CD8-positive, alpha-beta memory T cell (primary cell): ENCODE results near the gene RADX. TPM values are rescaled to one million over a fixed set of nuclear protein-coding genes. Genes with fewer than 3 reads are reported as not detected.
A peak's percentile ranks its signal among the peaks of the same experiment; 100 is the strongest.

Experiments
- CTCF ChIA-PET: fragments of 350-600 bp; sonication (Branson Sonifier 250); formaldehyde crosslinking; loops from one replicate; lab custom pipeline; 2021; ENCODE audit warnings: antibody characterized with exemption; lab: Charles Lee
- POLR2A ChIA-PET: fragments of 350-600 bp; sonication (Branson Sonifier 250); formaldehyde crosslinking; loops from one replicate; lab custom pipeline; 2021; ENCODE audit warnings: antibody characterized with exemption; lab: Charles Lee
- DNase-seq, 5 donors: peaks; one replicate each; pipeline versions ENCODE4 v3.0.0 to v3.0.0-alpha.2; 2020 to 2022; ENCODE audit warnings: mixed read lengths in 1 of 5
- H3K27ac ChIP-seq: one replicate; pipeline ENCODE4 v1.7.0; 2013; ENCODE audit warnings: low read depth, mild to moderate bottlenecking, low read length, moderate library complexity
- H3K27me3 ChIP-seq: 2 replicates; pipeline ENCODE4 v1.7.0; 2013; ENCODE audit warnings: low read length, mild to moderate bottlenecking; ENCODE audit not compliant: insufficient read depth, poor library complexity, severe bottlenecking
- H3K36me3 ChIP-seq: 2 replicates; pipeline ENCODE4 v1.7.0; 2013; ENCODE audit warnings: mild to moderate bottlenecking, low read length, moderate library complexity; ENCODE audit not compliant: insufficient read depth
- H3K4me1 ChIP-seq: 2 replicates; pipeline ENCODE4 v1.7.0; 2013; ENCODE audit warnings: mild to moderate bottlenecking, low read length, moderate library complexity; ENCODE audit not compliant: insufficient read depth
- H3K4me3 ChIP-seq: 2 replicates; pipeline ENCODE4 v1.7.0; 2013; ENCODE audit warnings: mild to moderate bottlenecking, low read length
- H3K9me3 ChIP-seq: 2 replicates; pipeline ENCODE4 v1.7.0; 2013; ENCODE audit warnings: mild to moderate bottlenecking, low read length
- H3K27ac Mint-ChIP-seq, 8 donors: one replicate each; pipeline ENCODE4 v1.8.0; 2020 to 2021; ENCODE audit warnings: mixed read lengths in 8 of 8, mild to moderate bottlenecking in 6 of 8, inconsistent platforms in 3 of 8, moderate library complexity in 3 of 8
- H3K27me3 Mint-ChIP-seq, 2 donors: one replicate each; pipeline ENCODE4 v1.8.0; 2020 to 2021; ENCODE audit warnings: mixed read lengths in 2 of 2, mild to moderate bottlenecking in 1 of 2, moderate library complexity in 1 of 2
- H3K36me3 Mint-ChIP-seq, 3 donors: one replicate each; pipeline ENCODE4 v1.8.0; 2020 to 2021; ENCODE audit warnings: mixed read lengths in 3 of 3, inconsistent platforms in 1 of 3, mild to moderate bottlenecking in 1 of 3
- H3K4me1 Mint-ChIP-seq, 3 donors: one replicate each; pipeline ENCODE4 v1.8.0; 2020 to 2021; ENCODE audit warnings: mixed read lengths in 3 of 3, inconsistent platforms in 1 of 3, mild to moderate bottlenecking in 1 of 3
- H3K4me3 Mint-ChIP-seq, 7 donors: one replicate each; pipeline ENCODE4 v1.8.0; 2020 to 2021; ENCODE audit warnings: mixed read lengths in 7 of 7, mild to moderate bottlenecking in 6 of 7, moderate library complexity in 4 of 7, inconsistent platforms in 2 of 7
- H3K9me3 Mint-ChIP-seq, 5 donors: one replicate each; pipeline ENCODE4 v1.8.0; 2020 to 2022; ENCODE audit warnings: mixed read lengths in 5 of 5, mild to moderate bottlenecking in 3 of 5, moderate library complexity in 2 of 5, inconsistent platforms in 1 of 5
- polyA plus RNA-seq: library from polyadenylated mRNA; unstranded; fragments of 300-500 nt; fragmentation: Illumina TruSeq; gene quantifications from one replicate; pipeline ENCODE4 v1.2.3, GENCODE V29; 2021
- total RNA-seq, 2 experiments: library from RNA; stranded (reverse); gene quantifications; one replicate each; pipeline ENCODE4 v1.2.3, GENCODE V29; 2021

The RADX gene, protein sequence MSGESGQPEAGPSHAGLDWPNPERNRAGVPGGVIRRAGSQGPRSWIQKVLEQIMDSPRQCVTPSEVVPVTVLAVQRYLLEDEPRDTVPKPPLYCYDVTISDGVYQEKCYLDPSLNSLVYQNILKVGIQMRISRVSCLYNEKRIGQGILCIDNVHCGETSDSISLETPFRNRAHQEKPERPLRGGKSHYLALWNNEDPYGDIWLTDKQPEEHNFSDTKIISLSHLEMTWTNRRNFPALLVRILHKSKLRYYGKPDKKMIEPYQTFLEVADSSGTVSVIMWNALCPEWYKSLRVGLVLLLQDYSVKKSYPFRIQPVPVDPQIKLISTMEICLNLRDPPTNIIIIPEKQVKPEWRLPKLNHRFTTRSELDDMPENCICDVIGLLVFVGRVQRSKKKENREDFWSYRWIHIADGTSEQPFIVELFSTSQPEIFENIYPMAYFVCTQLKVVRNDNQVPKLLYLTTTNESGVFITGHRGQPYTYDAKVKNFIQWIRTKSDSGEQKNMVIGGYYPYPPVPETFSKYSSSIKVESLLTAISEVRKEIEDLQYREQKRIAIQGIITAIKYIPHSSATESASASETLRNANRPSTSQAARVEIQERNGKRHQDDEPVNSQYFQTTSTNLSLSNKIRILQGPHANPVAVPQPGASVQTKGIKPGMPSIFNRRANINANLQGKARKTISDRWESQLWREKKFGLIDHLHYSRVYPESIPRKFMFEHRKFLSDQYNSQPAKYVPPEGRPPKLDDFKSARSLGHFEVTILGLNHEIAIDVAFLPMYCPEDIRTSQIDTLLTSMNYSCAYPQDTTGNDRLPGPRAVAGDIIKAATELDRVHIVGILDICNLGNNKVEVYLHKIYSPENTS
- total RNA-seq (1 to 10 TPM; 6.7 to 6.8 TPM), polyA plus RNA-seq (2.4 TPM)

DNA sequence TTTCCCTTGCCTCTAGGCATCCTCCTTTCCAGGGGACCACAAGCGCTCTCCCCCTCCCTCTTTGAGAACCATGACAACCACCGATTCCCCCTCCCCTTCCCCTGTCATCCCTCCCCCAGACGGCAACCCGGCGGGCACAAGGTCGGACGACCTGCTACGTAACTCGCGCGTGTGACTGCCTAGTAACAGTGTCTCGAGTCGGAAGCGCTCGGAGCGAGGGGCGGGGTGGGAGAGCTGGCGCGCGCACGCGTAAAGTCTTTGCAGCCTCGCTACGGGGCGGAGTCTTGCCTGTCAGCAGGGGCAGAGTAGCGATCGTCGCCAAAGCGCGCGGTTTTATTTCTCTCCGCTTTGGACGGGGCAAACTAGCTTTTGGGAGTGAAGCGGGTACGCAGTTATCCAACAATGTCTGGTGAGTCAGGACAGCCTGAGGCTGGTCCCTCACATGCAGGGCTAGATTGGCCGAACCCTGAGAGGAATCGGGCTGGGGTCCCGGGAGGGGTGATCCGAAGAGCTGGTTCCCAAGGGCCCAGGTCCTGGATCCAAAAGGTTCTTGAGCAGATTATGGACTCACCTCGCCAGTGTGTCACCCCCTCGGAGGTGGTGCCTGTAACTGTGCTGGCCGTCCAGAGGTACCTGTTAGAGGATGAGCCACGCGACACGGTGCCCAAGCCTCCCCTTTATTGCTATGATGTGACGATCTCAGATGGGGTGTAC, at the start of gene RADX:
Gene RADX (plus strand): TSS at position 300 of the 714 bp plus-strand sequence. CDS start 103 bp downstream, at position 403.
- Histone ChIP-seq H3K4me3 (peak within 1 kb of the TSS; percentile 95), H3K27me3 (no peaks in the 10 kb centered on the region), H3K27ac (peak within 1 kb of the TSS; percentile 92), H3K9me3 (no peaks in the 10 kb centered on the region), H3K4me1 (no peaks in the 10 kb centered on the region), H3K36me3 (no peaks in the 10 kb centered on the region)
- CTCF ChIA-PET = interaction anchor here (1.1 to 2.4 kb wide), 2 partner anchors 126 to 131 kb away, joined by 3 to 9 read pairs; no protein-coding TSS in a partner anchor
- Mint-ChIP-seq H3K27me3 (peaks cover 0 to 10% of the 10 kb centered on the region in 2 donors), H3K27ac (peak within 1 kb of the TSS; percentile 89 to 98 (median 95)), H3K4me1 (peaks cover 19 to 43% (median 28%) of the 10 kb centered on the region in 3 donors), H3K4me3 (peak within 1 kb of the TSS; percentile 92 to 98 (median 93)), H3K36me3 (peaks cover 0 to 6% (median 0%) of the 10 kb centered on the region in 3 donors), H3K9me3 (no peaks in the 10 kb centered on the region)
- DNase-seq = peak; percentile 77 to 94 (median 83)
- POLR2A ChIA-PET = no interaction called here

DNA sequence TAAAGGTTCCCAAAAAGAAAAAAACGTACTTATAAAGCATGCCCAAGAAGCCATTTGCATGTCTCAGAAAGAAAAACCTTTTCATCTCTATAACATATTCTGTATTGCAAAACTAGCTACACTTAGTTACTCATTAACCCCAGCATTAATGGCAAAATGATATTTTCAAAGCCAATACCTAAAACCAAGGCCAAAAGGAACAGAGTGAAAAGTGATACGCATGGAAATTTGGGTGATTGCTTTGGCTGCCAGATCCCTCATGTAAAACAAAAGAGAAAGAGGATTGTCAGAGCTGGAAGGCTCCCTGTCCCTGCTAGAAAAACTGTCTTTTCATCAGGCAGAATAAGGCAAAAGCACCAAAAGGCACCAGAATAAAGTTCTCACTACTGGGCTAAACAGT, 46.8 kb upstream of the RADX start:
- POLR2A ChIA-PET = no interaction called here
- peaks cover 7 to 20% of the 10 kb centered on the region in 2 donors for H3K27me3 Mint-ChIP-seq
- H3K36me3 ChIP-seq = no peaks in the 10 kb centered on the region
- H3K4me1 Mint-ChIP-seq = no peaks in the 10 kb centered on the region
- no peak overlapping the region for H3K4me3 ChIP-seq
- DNase-seq = no peak
- peaks cover 0 to under 1% (median 0%) of the 10 kb centered on the region in 5 donors for H3K9me3 Mint-ChIP-seq
- no peaks in the 10 kb centered on the region for H3K27me3 ChIP-seq
- no peak overlapping the region for H3K27ac Mint-ChIP-seq
- CTCF ChIA-PET = no interaction called here
- H3K27ac ChIP-seq = no peak overlapping the region
- no peaks in the 10 kb centered on the region for H3K4me1 ChIP-seq
- H3K9me3 ChIP-seq = no peaks in the 10 kb centered on the region
- H3K4me3 Mint-ChIP-seq = no peak overlapping the region
- H3K36me3 Mint-ChIP-seq = peaks cover 0 to 2% (median 0%) of the 10 kb centered on the region in 3 donors

DNA sequence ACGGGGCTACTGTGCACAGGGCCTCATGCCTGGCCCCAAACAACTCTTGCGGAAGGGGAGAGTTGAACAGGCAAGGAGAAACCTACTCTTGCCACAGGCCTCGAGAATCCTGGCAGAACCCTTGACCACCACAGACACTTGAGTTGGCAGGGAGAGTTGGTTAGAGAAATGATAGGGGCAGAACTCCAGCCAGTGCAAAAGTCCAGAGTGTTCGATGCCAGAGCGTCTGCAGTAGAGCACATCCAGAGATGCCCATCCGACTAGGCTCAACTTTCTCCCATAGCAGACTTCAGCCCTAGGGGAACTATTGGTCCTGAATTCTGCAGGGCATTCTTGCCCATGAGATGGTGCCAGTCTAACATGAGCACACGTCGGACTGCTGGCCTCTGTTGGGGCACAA, 45.4 kb upstream of the RADX start:
- Histone ChIP-seq H3K27me3 (no peaks in the 10 kb centered on the region), H3K9me3 (no peaks in the 10 kb centered on the region), H3K27ac (no peak overlapping the region), H3K4me1 (no peaks in the 10 kb centered on the region), H3K4me3 (no peak overlapping the region), H3K36me3 (no peaks in the 10 kb centered on the region)
- Mint-ChIP-seq H3K36me3 (peaks cover 0 to 2% (median 0%) of the 10 kb centered on the region in 3 donors), H3K27me3 (peaks cover 7 to 20% of the 10 kb centered on the region in 2 donors), H3K4me3 (no peak overlapping the region), H3K4me1 (no peaks in the 10 kb centered on the region), H3K9me3 (peaks cover 0 to 2% (median 0%) of the 10 kb centered on the region in 5 donors), H3K27ac (no peak overlapping the region)
- POLR2A ChIA-PET = no interaction called here
- DNase-seq = no peak
- CTCF ChIA-PET = no interaction called here

DNA sequence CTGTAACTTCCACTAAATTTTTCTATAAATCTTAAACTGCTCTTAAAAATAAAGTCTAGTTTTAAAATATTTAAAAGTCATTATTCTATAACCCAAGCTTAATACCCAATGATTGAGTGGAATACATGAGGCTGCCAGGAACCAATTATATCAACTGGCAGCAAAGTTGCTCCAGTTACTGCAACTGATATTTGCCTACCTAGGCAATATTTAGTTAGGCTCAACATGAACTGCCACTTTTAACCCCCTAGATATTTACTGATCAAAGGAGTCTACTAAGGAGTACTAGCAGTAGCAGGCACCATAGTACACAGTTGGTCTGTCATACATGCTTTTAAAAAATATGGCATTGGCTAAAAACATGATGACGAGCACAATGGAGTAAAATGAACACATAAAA, 29.9 kb upstream of the RADX start:
- CTCF ChIA-PET = no interaction called here

DNA sequence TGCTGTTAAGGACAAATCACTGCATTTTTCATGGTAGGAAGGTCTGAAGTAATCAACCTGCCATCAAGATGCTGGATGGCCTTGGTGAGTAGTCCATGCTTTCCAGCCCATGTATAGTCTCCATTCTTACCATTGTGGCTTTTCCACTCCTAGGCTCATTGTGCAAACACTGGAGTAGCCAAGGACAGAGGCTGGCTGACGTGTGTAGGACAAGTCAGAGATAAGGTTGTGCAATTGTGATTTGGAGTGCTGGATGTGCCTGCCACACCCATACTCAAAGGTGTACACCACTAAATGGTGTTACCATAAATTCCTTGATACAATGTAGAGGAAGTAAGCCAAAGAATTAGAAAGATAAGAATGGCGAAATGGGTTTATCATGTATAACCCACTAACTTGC, 26.3 kb upstream of the RADX start:
- H3K27ac ChIP-seq = no peak overlapping the region
- no peaks in the 10 kb centered on the region for H3K36me3 ChIP-seq
- no peaks in the 10 kb centered on the region for H3K9me3 ChIP-seq
- Mint-ChIP-seq H3K36me3 (no peaks in the 10 kb centered on the region), H3K4me1 (no peaks in the 10 kb centered on the region), H3K9me3 (no peaks in the 10 kb centered on the region), H3K27me3 (peaks cover under 1 to 4% of the 10 kb centered on the region in 2 donors), H3K4me3 (no peak overlapping the region), H3K27ac (no peak overlapping the region)
- H3K4me3 ChIP-seq = no peak overlapping the region
- H3K4me1 ChIP-seq = no peaks in the 10 kb centered on the region
- H3K27me3 ChIP-seq = no peaks in the 10 kb centered on the region
- DNase-seq = no peak
- ChIA-PET POLR2A (no interaction called here), CTCF (no interaction called here)

More for the DNA sequence above, 29.9 kb upstream of the RADX start:
- no peaks in the 10 kb centered on the region for H3K4me1 Mint-ChIP-seq
- Histone ChIP-seq H3K36me3 (no peaks in the 10 kb centered on the region), H3K9me3 (no peaks in the 10 kb centered on the region), H3K27me3 (no peaks in the 10 kb centered on the region), H3K27ac (no peak overlapping the region), H3K4me3 (no peak overlapping the region), H3K4me1 (no peaks in the 10 kb centered on the region)
- H3K27me3 Mint-ChIP-seq = peaks cover 3 to 15% of the 10 kb centered on the region in 2 donors
- POLR2A ChIA-PET = no interaction called here
- no peak overlapping the region for H3K27ac Mint-ChIP-seq
- H3K36me3 Mint-ChIP-seq = no peaks in the 10 kb centered on the region
- no peak for DNase-seq
- no peak overlapping the region for H3K4me3 Mint-ChIP-seq
- H3K9me3 Mint-ChIP-seq = peaks cover 0 to 10% (median 0%) of the 10 kb centered on the region in 5 donors

DNA sequence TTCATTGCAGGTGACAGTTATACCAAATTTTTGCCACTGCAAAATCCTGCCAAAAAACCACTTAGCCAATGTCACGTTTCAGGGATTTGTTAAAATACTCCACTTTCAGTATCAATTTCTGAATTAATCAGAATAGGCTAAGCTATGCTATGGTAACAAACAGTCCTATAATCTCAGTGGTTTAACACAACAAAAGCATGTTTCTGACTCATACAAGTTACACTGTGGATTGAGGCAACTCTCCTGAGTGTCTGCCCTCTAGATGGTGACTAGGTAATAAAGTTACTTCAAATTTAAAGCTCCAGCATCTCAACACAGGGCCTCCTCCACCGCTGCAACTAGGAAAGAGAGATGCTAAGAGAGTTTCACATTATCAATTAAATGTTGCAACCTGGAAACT, 23.0 kb upstream of the RADX start:
- DNase-seq = no peak
- no peak overlapping the region for H3K27ac Mint-ChIP-seq
- peaks cover 0 to 5% of the 10 kb centered on the region in 2 donors for H3K27me3 Mint-ChIP-seq
- no peaks in the 10 kb centered on the region for H3K9me3 Mint-ChIP-seq
- H3K4me1 ChIP-seq = no peaks in the 10 kb centered on the region
- no peak overlapping the region for H3K4me3 Mint-ChIP-seq
- CTCF ChIA-PET = no interaction called here
- no peaks in the 10 kb centered on the region for H3K9me3 ChIP-seq
- H3K36me3 Mint-ChIP-seq = no peaks in the 10 kb centered on the region
- H3K27me3 ChIP-seq = no peaks in the 10 kb centered on the region
- H3K4me3 ChIP-seq = no peak overlapping the region
- POLR2A ChIA-PET = no interaction called here
- no peaks in the 10 kb centered on the region for H3K36me3 ChIP-seq
- H3K4me1 Mint-ChIP-seq = no peaks in the 10 kb centered on the region
- no peak overlapping the region for H3K27ac ChIP-seq

DNA sequence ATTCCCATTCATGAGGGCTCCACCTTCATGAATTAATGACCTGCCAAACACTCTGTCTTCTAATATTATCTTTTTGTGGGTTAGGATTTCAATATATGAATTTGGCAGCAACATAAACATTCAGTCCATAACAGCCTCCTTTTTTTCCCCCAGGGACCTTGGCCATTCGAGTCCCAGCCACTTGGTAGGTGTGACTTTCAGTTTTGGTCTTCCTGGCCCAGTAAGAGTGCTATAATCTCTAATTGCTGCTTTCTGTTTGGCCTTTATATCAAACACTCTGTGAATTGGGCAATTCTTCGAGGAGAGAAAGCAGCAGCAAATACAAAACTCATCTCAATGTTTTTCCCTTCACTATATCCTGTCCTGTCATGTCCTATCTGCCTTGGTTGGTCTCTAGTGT, 12.4 kb upstream of the RADX start:
- no peak overlapping the region for H3K27ac Mint-ChIP-seq
- peaks cover 0 to 3% (median 0%) of the 10 kb centered on the region in 3 donors for H3K36me3 Mint-ChIP-seq
- no peak for DNase-seq
- Histone ChIP-seq H3K4me1 (no peaks in the 10 kb centered on the region), H3K9me3 (no peaks in the 10 kb centered on the region), H3K36me3 (no peaks in the 10 kb centered on the region), H3K27me3 (no peaks in the 10 kb centered on the region), H3K4me3 (no peak overlapping the region), H3K27ac (no peak overlapping the region)
- no peak overlapping the region for H3K4me3 Mint-ChIP-seq
- H3K4me1 Mint-ChIP-seq = no peaks in the 10 kb centered on the region
- H3K27me3 Mint-ChIP-seq = peaks cover 4 to 8% of the 10 kb centered on the region in 2 donors
- H3K9me3 Mint-ChIP-seq = peaks cover 0 to 2% (median 0%) of the 10 kb centered on the region in 5 donors
- ChIA-PET POLR2A (no interaction called here), CTCF (no interaction called here)
